LNCAP (cell line): ENCODE results near the gene AP4S1.

Experiments
- TF ChIP-seq, protein P1 (sequence below): fragments of 450-650 bp; IDR thresholded peaks from 2 replicates; pipeline ENCODE4 v1.5.1; 2017; ENCODE audit warnings: mild to moderate bottlenecking

AP4S1 gene

GRCh38 chr14:31024577-31025366, 677 bp upstream of the AP4S1 start:
- TF ChIP-seq, protein P1, sequence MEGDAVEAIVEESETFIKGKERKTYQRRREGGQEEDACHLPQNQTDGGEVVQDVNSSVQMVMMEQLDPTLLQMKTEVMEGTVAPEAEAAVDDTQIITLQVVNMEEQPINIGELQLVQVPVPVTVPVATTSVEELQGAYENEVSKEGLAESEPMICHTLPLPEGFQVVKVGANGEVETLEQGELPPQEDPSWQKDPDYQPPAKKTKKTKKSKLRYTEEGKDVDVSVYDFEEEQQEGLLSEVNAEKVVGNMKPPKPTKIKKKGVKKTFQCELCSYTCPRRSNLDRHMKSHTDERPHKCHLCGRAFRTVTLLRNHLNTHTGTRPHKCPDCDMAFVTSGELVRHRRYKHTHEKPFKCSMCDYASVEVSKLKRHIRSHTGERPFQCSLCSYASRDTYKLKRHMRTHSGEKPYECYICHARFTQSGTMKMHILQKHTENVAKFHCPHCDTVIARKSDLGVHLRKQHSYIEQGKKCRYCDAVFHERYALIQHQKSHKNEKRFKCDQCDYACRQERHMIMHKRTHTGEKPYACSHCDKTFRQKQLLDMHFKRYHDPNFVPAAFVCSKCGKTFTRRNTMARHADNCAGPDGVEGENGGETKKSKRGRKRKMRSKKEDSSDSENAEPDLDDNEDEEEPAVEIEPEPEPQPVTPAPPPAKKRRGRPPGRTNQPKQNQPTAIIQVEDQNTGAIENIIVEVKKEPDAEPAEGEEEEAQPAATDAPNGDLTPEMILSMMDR, result no peak

- TF ChIP-seq, protein P1, result no peak
Observed at GRCh38 chr14:31026077-31026449, 614 bp downstream of the AP4S1 start, which contains the start of gene STRN3. TSS of gene STRN3 (minus strand) at chr14:31026379. CDS start at chr14:31026185, 194 bp downstream.

GRCh38 chr14:31026450-31027235, 1.2 kb downstream of the AP4S1 start:
- TF ChIP-seq, protein P1, result no peak

- TF ChIP-seq, protein P1, result no peak
Observed at GRCh38 chr14:31027847-31028246, 2.4 kb downstream of the AP4S1 start.

DNA sequence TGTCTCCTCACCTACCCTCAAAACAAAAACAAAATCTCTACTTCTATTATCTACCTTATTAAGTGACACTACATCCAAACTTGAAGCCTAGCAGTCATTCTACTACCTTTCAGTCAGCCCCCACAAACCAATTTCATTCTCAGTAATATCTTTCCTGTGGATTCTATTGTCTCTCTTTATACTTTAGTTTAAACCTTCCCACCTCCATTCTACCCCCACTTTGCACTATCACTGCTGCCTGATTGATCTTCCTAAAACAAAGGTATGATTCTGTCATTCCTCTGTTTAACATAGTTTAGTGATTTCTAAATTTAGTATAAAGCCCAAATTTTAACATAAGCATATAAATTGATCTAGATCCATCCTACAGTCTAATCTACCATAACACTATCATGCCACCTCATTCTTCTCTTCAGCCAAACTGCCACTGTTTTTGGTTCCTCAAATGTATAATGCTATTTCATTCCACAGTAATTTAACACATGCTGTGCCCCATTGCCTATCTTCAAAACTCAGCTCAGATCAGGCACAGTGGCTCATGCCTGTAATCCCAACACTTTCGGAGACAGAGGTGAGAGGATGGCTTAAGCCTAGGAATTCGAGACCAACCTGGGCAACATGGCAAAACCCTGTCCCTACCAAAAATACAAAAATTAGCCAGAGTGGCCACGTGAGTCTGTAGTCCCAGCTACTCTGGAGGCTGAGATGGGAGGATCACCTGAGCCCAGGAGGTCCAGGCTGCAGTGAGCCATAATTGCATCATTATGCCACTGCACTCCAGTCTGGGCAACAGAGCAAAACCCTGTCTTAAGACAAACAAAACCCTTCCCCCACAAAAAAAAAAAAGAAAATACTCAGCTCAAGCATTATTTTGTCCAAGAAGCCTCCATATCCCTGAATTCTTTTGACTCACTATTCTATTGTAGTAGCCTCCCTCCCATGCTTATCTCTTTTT, 3.8 kb downstream of the AP4S1 start:
- TF ChIP-seq, protein P1, result no peak

GRCh38 chr14:31030469-31030868, 5.0 kb downstream of the AP4S1 start:
- TF ChIP-seq, protein P1, result no peak

DNA sequence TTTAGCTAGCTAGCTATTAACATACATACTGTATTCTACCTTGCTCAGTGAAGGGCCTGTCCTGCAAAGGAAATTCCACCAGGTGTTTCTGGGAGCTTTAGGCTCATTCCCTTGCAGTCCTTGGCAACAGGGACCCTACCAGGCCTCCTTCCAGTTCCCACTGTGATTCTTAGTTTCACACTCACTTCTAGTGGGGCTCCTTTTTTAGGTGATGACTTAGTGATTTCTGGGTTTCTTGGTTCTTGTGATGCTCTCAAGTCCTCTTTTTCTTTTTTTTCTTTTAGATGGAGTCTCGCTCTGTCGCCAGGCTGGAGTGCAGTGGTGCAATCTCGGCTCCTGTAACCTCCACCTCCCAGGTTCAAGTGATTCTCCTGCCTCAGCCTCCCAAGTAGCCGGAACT, 11.1 kb downstream of the AP4S1 start:
- TF ChIP-seq, protein P1, result no peak
